ENCODE measurements around the gene B4GALT4.

DNA sequence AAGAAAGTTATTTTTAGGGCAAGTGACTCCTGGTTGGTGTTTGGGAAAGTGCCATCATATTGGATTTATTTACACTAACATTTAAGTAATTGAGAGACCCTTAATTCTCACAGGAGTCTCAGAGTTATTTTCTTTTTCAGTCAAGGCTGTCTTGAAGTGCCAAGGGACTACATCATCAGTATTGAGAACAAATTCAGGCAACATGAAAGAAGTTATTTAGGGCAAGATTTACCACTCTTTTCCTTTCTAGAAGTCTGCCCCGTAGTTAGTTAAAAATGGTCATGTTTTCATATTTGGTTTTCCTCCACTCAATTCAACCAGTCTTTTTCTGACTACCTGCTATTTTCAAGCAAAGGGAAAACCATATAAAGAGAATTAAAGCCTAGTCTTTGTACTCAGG lies 6.1 kb downstream of the B4GALT4 start:
- TF ChIP-seq KDM5A (IDR thresholded peaks at IDR 0.05; ENCODE audit: low read length) (no peak), CEBPB (IDR thresholded peaks at IDR 0.05; ENCODE audit: low read depth, low read length) (no peak), EZH2 (IDR thresholded peaks at IDR 0.05; ENCODE audit: low read depth, low read length, severe bottlenecking) (no peak), POLR2A (IDR thresholded peaks at IDR 0.05; ENCODE audit: control extremely low read depth in 1 of 2, low read depth in 2 of 2, low read length in 2 of 2) (no peak), EGR1 (IDR thresholded peaks at IDR 0.05; ENCODE audit: borderline replicate concordance, low read depth, low read length) (no peak)
- TF ChIP-seq, protein P1, sequence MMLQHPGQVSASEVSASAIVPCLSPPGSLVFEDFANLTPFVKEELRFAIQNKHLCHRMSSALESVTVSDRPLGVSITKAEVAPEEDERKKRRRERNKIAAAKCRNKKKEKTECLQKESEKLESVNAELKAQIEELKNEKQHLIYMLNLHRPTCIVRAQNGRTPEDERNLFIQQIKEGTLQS (IDR thresholded peaks at IDR 0.05; ENCODE audit: insufficient read depth, low read depth, low read length), result no peak
- TF ChIP-seq, protein P2, sequence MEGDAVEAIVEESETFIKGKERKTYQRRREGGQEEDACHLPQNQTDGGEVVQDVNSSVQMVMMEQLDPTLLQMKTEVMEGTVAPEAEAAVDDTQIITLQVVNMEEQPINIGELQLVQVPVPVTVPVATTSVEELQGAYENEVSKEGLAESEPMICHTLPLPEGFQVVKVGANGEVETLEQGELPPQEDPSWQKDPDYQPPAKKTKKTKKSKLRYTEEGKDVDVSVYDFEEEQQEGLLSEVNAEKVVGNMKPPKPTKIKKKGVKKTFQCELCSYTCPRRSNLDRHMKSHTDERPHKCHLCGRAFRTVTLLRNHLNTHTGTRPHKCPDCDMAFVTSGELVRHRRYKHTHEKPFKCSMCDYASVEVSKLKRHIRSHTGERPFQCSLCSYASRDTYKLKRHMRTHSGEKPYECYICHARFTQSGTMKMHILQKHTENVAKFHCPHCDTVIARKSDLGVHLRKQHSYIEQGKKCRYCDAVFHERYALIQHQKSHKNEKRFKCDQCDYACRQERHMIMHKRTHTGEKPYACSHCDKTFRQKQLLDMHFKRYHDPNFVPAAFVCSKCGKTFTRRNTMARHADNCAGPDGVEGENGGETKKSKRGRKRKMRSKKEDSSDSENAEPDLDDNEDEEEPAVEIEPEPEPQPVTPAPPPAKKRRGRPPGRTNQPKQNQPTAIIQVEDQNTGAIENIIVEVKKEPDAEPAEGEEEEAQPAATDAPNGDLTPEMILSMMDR (IDR thresholded peaks at IDR 0.05; ENCODE audit: control extremely low read depth in 1 of 3, insufficient read depth in 1 of 3, low read depth in 1 of 3, low read length in 3 of 3), result no peak
